ENCODE measurements around the gene UQCR11.

The UQCR11 gene

GRCh38 chr19:1555487-1556389 lies 49.5 kb downstream of the UQCR11 start:
- Histone ChIP-seq H3K9me3 (replicated peaks; ENCODE audit: insufficient read depth, low read length) (no peaks in the 10 kb centered on the region), H4K20me1 (ENCODE audit: insufficient read depth, low read length) (no peaks in the 10 kb centered on the region), H3K36me3 (replicated peaks; ENCODE audit: insufficient read depth, low read length) (no peaks in the 10 kb centered on the region), H3K4me2 (ENCODE audit: low read depth, low read length) (no peak overlapping the region), H3K79me2 (ENCODE audit: low read length) (no peaks in the 10 kb centered on the region; the same call in 1 of the 2 replicates), H3K4me3 (ENCODE audit: low read length) (no peak overlapping the region), H3K9me2 (replicated peaks; ENCODE audit: insufficient read depth, low read length) (no peaks in the 10 kb centered on the region), H2AFZ (ENCODE audit: low read length) (no peak overlapping the region), H3K9ac (ENCODE audit: low read length) (no peak overlapping the region), H3K27ac (ENCODE audit: low read length) (no peak overlapping the region), H3K27me3 (replicated peaks; ENCODE audit: insufficient read depth, low read length) (peaks cover 16% of the 10 kb centered on the region; the same call in 1 of the 2 replicates), H3F3A (ENCODE audit: insufficient read depth, low read length) (no peaks in the 10 kb centered on the region), H3K4me1 (ENCODE audit: low read length) (no peaks in the 10 kb centered on the region)
- TF ChIP-seq CTCF (IDR thresholded peaks at IDR 0.05; ENCODE audit: low read length) (no peak), EZH2phosphoT487 (IDR thresholded peaks at IDR 0.05; ENCODE audit: low read length) (no peak)
- no peak for DNase-seq

GRCh38 chr19:1554968-1555367 lies 50.3 kb downstream of the UQCR11 start:
- peaks cover 16% of the 10 kb centered on the region; the same call in 1 of the 2 replicates for H3K27me3 ChIP-seq (replicated peaks; ENCODE audit: insufficient read depth, low read length)
- no peak for TF ChIP-seq EZH2phosphoT487 (IDR thresholded peaks at IDR 0.05; ENCODE audit: low read length)
- TF ChIP-seq EZH2 (optimal IDR thresholded peaks at IDR 0.05; ENCODE audit: low read depth, low read length): no peak
- no peak for TF ChIP-seq CTCF (IDR thresholded peaks at IDR 0.05; ENCODE audit: low read length)
- no peak for DNase-seq
- H3K4me3 ChIP-seq (ENCODE audit: low read length): no peak overlapping the region
- no peaks in the 10 kb centered on the region for H3K4me1 ChIP-seq (ENCODE audit: low read length)
- no peaks in the 10 kb centered on the region; the same call in 1 of the 2 replicates for H3K79me2 ChIP-seq (ENCODE audit: low read length)
- no peaks in the 10 kb centered on the region for H3K9me2 ChIP-seq (replicated peaks; ENCODE audit: insufficient read depth, low read length)
- H3F3A ChIP-seq (ENCODE audit: insufficient read depth, low read length): no peaks in the 10 kb centered on the region
- H4K20me1 ChIP-seq (ENCODE audit: insufficient read depth, low read length): no peaks in the 10 kb centered on the region
- no peak overlapping the region for H3K27ac ChIP-seq (ENCODE audit: low read length)
- no peaks in the 10 kb centered on the region for H3K9me3 ChIP-seq (replicated peaks; ENCODE audit: insufficient read depth, low read length)
- no peak overlapping the region for H2AFZ ChIP-seq (ENCODE audit: low read length)
- no peak overlapping the region for H3K9ac ChIP-seq (ENCODE audit: low read length)
- H3K4me2 ChIP-seq (ENCODE audit: low read depth, low read length): no peak overlapping the region
- H3K36me3 ChIP-seq (replicated peaks; ENCODE audit: insufficient read depth, low read length): no peaks in the 10 kb centered on the region

GRCh38 chr19:1553415-1553814 lies 51.8 kb downstream of the UQCR11 start:
- no peak overlapping the region for H3K27ac ChIP-seq (ENCODE audit: low read length)
- no peak overlapping the region for H3K9ac ChIP-seq (ENCODE audit: low read length)
- H3K4me3 ChIP-seq (ENCODE audit: low read length): no peak overlapping the region
- no peaks in the 10 kb centered on the region for H3K4me1 ChIP-seq (ENCODE audit: low read length)
- no peaks in the 10 kb centered on the region for H3F3A ChIP-seq (ENCODE audit: insufficient read depth, low read length)
- no peak overlapping the region for H2AFZ ChIP-seq (ENCODE audit: low read length)
- peaks cover 24% of the 10 kb centered on the region for H3K27me3 ChIP-seq (replicated peaks; ENCODE audit: insufficient read depth, low read length)
- H3K9me3 ChIP-seq (replicated peaks; ENCODE audit: insufficient read depth, low read length): no peaks in the 10 kb centered on the region
- no peaks in the 10 kb centered on the region for H3K9me2 ChIP-seq (replicated peaks; ENCODE audit: insufficient read depth, low read length)
- TF ChIP-seq CTCF (IDR thresholded peaks at IDR 0.05; ENCODE audit: low read length): no peak
- no peak for TF ChIP-seq EZH2 (optimal IDR thresholded peaks at IDR 0.05; ENCODE audit: low read depth, low read length)
- TF ChIP-seq EZH2phosphoT487 (IDR thresholded peaks at IDR 0.05; ENCODE audit: low read length): no peak
- no peaks in the 10 kb centered on the region for H3K36me3 ChIP-seq (replicated peaks; ENCODE audit: insufficient read depth, low read length)
- no peaks in the 10 kb centered on the region for H3K79me2 ChIP-seq (ENCODE audit: low read length)
- no peaks in the 10 kb centered on the region for H4K20me1 ChIP-seq (ENCODE audit: insufficient read depth, low read length)
- no peak overlapping the region for H3K4me2 ChIP-seq (ENCODE audit: low read depth, low read length)
- DNase-seq: no peak

Data from MM.1S (cell line).